ENCODE data around the gene EP400. TPM values are rescaled to one million over a fixed set of nuclear protein-coding genes. Genes with fewer than 3 reads are reported as not detected.

The EP400 gene
- total and polyA plus RNA-seq, 4 donors: 11.4 to 47.8 (median 25.7) TPM

DNA sequence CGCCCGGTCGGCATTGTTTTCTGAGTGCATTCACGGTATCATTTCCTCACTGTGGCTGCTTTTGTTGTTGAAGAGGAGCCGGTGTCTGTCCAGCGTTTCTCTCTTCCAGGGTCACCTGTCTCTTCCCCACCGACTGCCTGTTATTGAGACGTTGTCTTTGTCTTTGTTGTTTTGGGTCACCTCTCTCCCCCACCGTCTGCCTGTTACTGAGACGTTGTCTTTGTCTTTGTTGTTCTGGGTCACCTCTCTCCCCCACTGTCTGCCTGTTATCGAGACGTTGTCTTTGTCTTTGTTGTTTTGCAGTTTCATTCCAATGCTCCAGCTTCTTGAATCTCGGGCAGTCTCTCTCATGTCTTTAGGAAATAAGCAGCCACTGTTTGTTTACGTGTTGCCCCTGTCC is 124.5 kb downstream of the EP400 start:
- Histone ChIP-seq H3K27ac (ENCODE audit: low read depth in 1 of 2, low read length in 1 of 2) (no peak overlapping the region), H3K9ac (ENCODE audit: insufficient read depth in 1 of 2, low read length in 2 of 2) (no peak overlapping the region), H3K9me3 (ENCODE audit: control insufficient read depth in 4 of 4, insufficient read depth in 3 of 4, low read length in 3 of 4) (no peaks in the 10 kb centered on the region), H3K4me1 (ENCODE audit: control insufficient read depth in 5 of 5, insufficient read depth in 5 of 5, low read length in 5 of 5) (no peaks in the 10 kb centered on the region), H3K27me3 (ENCODE audit: control insufficient read depth in 3 of 3, insufficient read depth in 3 of 3, low read length in 2 of 3) (no peaks in the 10 kb centered on the region), H3K36me3 (ENCODE audit: control insufficient read depth in 4 of 4, insufficient read depth in 4 of 4, low read length in 4 of 4) (peaks cover 17 to 42% (median 25%) of the 10 kb centered on the region in 4 donors), H3K4me3 (no peak overlapping the region)
- ATAC-seq (ENCODE audit: insufficient read depth, low FRiP score) (no peak), DNase-seq (no peak)
- WGBS, 2 donors: 86 to 88% methylated on average over 14 of the region's 14 CpGs
- TF ChIP-seq, protein P1, sequence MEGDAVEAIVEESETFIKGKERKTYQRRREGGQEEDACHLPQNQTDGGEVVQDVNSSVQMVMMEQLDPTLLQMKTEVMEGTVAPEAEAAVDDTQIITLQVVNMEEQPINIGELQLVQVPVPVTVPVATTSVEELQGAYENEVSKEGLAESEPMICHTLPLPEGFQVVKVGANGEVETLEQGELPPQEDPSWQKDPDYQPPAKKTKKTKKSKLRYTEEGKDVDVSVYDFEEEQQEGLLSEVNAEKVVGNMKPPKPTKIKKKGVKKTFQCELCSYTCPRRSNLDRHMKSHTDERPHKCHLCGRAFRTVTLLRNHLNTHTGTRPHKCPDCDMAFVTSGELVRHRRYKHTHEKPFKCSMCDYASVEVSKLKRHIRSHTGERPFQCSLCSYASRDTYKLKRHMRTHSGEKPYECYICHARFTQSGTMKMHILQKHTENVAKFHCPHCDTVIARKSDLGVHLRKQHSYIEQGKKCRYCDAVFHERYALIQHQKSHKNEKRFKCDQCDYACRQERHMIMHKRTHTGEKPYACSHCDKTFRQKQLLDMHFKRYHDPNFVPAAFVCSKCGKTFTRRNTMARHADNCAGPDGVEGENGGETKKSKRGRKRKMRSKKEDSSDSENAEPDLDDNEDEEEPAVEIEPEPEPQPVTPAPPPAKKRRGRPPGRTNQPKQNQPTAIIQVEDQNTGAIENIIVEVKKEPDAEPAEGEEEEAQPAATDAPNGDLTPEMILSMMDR (IDR thresholded peaks at IDR 0.05; ENCODE audit: control extremely low read depth, extremely low read depth): no peak

DNA sequence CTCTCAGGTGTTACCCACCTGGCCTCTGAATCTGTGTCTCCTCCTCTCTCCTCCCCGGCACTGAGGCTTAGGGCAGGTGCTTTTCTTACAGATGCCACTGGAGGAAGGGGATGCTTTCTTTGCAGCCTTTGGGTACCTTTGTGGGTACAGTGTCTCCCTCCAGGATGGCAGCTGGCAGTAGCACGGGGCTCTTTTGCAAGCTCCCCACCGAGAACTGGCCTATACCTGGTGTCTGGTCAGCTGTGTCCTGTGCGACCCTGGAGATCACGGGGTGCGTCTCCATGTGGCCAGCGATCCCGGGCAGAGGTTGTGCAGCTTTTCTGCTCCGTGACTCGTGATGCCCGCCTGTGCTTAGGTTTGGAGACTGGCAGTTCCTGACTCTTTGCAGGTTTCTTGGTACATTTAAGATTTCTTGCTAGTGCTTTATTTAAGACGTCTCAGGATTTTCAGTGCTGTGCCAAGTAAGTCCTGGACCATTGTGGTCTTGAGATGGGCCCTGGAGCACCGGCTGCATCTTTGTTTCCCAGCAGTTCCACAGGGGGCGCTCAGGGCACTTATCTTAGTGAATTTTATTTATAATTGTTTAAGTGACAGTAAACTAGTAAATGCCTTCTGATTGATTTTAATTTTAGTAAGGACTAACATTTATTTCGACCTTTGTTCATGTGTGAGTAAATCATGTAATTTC is 125.4 kb downstream of the EP400 start:
- H3K36me3 ChIP-seq (ENCODE audit: control insufficient read depth in 4 of 4, insufficient read depth in 4 of 4, low read length in 4 of 4): peaks cover 17 to 35% (median 24%) of the 10 kb centered on the region in 4 donors

DNA sequence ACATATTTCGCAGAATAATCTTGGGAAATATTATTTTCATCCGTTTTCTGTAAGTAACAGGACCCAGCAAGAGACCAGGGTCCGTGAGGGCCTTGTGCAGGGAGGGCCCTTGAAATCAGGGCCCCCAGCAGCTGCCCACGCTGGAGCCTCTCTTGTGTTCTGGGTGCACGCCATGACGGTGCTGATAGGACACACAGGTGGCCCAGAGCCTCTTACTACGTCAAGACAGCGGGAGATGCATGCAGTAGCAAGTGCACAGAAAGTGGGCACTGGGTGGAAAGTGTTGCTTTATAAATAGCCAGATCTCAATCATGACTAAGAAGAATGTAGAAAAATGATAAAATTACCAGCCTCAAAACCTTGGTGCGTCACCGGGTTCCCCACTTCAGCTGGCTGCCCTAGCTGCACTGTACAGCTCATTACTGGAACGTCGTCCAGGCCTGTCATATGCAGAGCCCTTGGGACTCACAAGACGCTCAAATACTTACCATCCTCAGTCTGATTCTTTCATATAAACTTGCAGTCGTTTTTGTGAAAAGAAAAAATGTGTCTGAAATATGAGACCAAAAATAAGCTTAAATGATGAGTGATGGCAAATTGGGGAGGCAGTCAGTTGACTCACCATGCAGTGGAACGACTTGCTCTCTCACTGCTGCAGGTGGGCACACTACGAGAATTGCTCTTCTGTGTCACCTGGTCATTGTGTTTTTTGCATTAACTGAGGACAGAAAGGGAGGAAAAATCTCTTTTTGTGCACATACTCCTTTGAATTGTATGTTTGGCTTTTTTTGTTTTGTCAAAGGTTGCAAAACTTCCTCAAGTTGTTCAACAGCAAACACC is 126.2 kb downstream of the EP400 start:
- no peak for DNase-seq
- no peak for ATAC-seq (ENCODE audit: insufficient read depth, low FRiP score)

More for the DNA sequence above, 125.4 kb downstream of the EP400 start:
- WGBS, 2 donors: 94 to 95% methylated on average over 15 of the region's 15 CpGs
- H3K27me3 ChIP-seq (ENCODE audit: control insufficient read depth in 3 of 3, insufficient read depth in 3 of 3, low read length in 2 of 3): no peaks in the 10 kb centered on the region
- no peak overlapping the region for H3K9ac ChIP-seq (ENCODE audit: insufficient read depth in 1 of 2, low read length in 2 of 2)
- no peak overlapping the region for H3K27ac ChIP-seq (ENCODE audit: low read depth in 1 of 2, low read length in 1 of 2)
- no peaks in the 10 kb centered on the region for H3K4me1 ChIP-seq (ENCODE audit: control insufficient read depth in 5 of 5, insufficient read depth in 5 of 5, low read length in 5 of 5)
- TF ChIP-seq, protein P1 (IDR thresholded peaks at IDR 0.05; ENCODE audit: control extremely low read depth, extremely low read depth): no peak
- H3K9me3 ChIP-seq (ENCODE audit: control insufficient read depth in 4 of 4, insufficient read depth in 3 of 4, low read length in 3 of 4): no peaks in the 10 kb centered on the region
- DNase-seq (no peak), ATAC-seq (ENCODE audit: insufficient read depth, low FRiP score) (no peak)
- no peak overlapping the region for H3K4me3 ChIP-seq

More for the DNA sequence above, 126.2 kb downstream of the EP400 start:
- Histone ChIP-seq H3K9ac (ENCODE audit: insufficient read depth in 1 of 2, low read length in 2 of 2) (no peak overlapping the region), H3K27ac (ENCODE audit: low read depth in 1 of 2, low read length in 1 of 2) (no peak overlapping the region), H3K27me3 (ENCODE audit: control insufficient read depth in 3 of 3, insufficient read depth in 3 of 3, low read length in 2 of 3) (no peaks in the 10 kb centered on the region), H3K36me3 (ENCODE audit: control insufficient read depth in 4 of 4, insufficient read depth in 4 of 4, low read length in 4 of 4) (peaks cover 19 to 37% (median 22%) of the 10 kb centered on the region in 4 donors), H3K4me3 (no peak overlapping the region), H3K4me1 (ENCODE audit: control insufficient read depth in 5 of 5, insufficient read depth in 5 of 5, low read length in 5 of 5) (no peaks in the 10 kb centered on the region), H3K9me3 (ENCODE audit: control insufficient read depth in 4 of 4, insufficient read depth in 3 of 4, low read length in 3 of 4) (no peaks in the 10 kb centered on the region)
- WGBS, 2 donors: 96% methylated on average over 16 of the region's 16 CpGs
- TF ChIP-seq, protein P1 (IDR thresholded peaks at IDR 0.05; ENCODE audit: control extremely low read depth, extremely low read depth): no peak
